HG03457 (cell line): Measurements from ENCODE around the gene CDYL.
"Not testable (repeated sequence)": the region's sequence is repeated elsewhere in the genome, so short reads cannot be mapped to it uniquely, and the experiment has no call there.

ENCODE experiments used
- ATAC-seq: cut with Tn5 transposase; IDR thresholded peaks from one replicate; pipeline ENCODE4 v1.9.1; 2021; ENCODE audit warnings: moderate number of reproducible peaks; ENCODE audit not compliant: unreplicated experiment

The CDYL gene

DNA sequence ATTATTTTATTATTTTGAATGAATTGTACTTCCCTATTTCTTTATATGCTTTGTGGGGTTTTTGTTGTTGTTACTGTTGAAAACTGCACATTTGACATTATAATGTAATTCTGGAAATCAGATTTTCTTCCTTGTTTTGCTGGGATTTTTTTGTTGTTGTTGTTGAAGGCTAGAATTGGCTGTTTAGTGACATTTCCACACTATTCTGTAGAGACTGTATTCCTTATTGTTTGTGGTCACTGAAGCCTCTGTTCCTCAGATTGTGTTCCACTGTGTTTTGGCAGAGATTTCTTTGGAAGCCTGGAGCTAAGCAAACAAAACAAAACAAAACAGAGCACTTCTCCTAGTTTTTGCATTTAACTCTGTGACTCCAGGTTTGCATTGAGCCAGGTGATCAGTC, 52.9 kb downstream of the CDYL start:
- ATAC-seq, result no peak

GRCh38 chr6:4835540-4835939, 59.3 kb downstream of the CDYL start:
- ATAC-seq, result not testable (repeated sequence)

GRCh38 chr6:4840169-4840568, 64.0 kb downstream of the CDYL start:
- ATAC-seq, result no peak

- ATAC-seq, result no peak
Measured at GRCh38 chr6:4844108-4844507, 67.9 kb downstream of the CDYL start.

- ATAC-seq, result no peak
Measured at GRCh38 chr6:4846387-4846786, 70.2 kb downstream of the CDYL start.

DNA sequence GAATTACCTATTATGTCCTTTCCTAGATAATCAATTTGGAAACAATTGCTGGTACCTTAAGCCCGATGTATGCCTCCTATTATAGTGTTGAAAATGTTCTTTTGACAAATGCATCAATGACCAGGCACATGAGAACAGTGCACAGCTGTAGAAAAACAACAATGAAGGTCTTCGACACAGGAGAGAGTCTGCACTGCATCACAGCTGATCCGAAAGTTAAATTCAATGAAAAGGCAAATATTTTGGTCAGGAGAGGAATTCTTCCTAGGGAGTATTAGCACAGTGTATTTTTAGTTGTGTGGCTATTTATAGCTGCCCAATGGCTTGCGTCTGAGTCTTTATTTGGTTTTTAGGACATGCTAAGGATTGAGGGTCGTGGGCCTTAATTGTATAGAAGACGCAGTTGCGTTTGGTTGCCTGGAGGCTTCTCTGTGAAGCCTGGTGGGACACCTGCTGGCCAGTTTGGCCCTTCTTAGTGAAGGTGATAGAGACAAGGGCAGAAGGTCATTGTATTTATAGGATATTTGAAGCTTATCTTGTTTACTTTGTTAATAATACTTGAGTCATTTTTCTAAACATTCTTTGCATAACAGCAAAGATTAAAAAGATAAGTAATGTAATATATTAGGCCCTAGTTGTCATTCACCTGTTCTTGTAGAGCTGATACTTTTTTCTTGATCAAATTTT, 72.3 kb downstream of the CDYL start:
- no peak for ATAC-seq

DNA sequence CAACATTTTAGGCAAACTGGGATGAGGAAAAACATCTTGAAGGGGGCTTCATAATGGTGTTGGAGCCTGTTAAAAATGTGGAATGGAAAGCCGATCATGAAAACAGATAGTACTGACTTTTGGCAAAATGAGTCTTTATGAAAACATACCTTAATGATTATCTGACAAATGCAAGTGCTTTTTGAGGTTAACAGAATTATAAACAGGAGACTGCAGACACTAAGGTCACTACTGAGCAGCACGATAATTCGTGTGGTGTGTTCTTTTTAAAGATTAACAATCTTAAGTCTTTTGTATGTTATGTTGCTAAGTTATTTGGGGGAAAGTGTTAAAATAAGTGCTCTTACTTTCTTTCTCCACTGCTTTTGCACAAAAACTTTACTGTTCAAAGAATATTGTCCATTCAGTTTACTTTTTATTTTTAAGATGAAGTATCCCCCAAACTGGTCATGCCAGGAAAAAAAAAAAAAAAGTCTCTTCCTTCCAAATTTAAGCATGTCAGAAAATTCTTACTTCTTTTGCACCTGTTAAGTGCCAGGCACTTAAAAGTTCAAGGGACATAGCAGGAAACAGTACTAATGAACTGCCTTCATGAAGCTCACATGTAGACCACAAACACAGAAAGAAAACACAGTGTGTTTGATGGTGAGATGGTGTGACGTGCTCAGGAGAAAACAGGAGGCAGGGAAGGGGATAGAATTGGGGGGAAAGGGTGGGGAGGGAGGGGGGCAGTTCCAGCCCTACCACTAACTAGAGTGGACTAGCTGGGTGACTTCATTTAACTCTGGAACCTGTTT, 73.2 kb downstream of the CDYL start:
- no peak for ATAC-seq

GRCh38 chr6:4851035-4851434, 74.8 kb downstream of the CDYL start:
- no peak for ATAC-seq

- ATAC-seq, result not testable (repeated sequence)
Measured at GRCh38 chr6:4852186-4852585, 76.0 kb downstream of the CDYL start.

DNA sequence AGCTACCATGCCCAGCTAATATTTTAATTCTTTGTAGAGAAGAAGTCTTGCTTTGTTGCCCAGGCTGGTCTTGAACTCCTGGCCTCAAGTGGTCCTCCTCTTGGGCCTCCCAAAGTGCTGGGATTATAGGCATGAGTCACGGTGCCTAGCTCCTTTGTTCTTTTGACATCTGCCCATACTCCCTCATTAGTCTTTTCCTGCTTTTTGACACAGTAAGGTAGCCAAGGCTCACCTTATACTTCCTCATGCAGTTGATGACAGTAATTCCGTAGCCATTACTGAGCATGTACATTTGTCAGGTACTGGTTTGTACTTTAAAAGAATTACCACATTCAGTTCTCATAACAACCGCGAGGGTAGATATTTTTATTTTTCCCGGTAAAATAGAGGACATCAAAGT, 76.7 kb downstream of the CDYL start:
- no peak for ATAC-seq

- ATAC-seq, result no peak
Measured at GRCh38 chr6:4853349-4853748, 77.1 kb downstream of the CDYL start.

DNA sequence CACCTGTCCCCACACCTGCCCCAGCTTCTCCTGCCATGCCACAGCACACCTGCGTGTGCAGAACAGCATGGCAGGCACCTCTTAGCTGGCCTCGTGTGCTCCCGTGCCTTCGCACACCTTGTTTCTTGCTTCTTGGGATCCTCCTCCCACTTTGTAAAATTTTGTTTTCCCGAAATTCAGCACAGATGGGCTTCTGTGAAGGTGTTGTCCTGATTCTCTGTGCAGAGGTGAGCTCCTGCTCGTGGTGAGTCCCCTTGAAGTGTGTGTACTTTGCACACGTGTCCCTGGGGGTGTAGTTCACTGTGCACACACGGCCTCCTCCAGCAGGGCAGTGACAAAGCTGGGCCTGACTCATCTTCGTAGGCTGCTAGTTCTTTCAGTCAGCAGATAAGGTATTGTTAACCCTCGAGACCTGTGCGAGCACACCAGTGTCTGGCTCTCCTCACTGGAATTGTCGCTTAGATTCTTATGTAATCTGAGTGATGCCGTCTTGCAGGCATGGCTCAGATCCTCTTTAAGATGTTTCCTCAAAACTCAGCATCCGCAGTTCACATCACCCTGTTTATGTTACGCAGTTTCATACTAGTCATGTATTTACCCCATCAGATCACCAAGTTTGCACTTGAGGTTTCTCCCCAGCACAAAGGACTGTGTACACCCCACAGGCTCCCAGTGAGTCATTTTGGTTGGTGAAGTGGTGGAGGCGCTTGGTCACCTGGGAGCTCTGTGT, 77.7 kb downstream of the CDYL start:
- no peak for ATAC-seq

GRCh38 chr6:4856785-4857184, 80.6 kb downstream of the CDYL start:
- no peak for ATAC-seq

DNA sequence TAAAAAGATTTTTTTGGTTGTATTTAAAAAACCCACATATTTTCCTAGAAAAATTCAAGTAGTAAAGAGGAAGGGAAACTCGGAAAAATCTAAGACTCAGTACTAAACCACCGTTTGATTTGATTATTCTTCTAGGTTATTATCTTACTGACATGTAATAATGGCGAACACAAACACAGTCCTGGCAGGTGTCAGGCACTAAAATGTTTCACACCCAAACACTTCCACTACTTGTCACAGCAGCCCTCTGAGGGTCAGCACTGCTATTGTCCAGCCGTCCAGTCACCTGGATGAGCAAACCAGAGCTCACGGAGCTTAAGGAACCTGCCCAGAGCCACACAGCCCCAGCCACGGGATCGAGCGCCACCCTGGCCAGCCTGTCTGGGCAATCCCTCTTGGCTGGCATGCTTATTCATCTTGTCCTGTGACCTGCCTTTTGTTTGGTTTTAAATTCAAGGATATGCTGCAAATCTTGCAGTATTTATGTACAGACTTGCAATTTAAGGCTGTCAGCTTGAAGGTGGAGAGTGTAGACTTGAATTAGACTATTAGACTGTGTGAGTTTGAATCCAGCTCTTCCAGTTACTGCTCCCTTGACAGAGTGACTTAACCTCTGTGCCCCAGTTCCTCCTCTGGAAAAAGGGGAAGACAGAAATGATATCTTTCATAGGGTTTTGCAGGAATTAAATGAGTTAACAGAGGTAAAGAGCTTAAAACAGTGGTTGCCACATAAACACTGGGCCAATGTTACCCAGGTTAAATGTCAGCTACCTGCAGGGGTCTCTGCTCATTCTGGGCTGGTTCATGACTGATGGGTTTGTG, 82.2 kb downstream of the CDYL start:
- ATAC-seq, result no peak

DNA sequence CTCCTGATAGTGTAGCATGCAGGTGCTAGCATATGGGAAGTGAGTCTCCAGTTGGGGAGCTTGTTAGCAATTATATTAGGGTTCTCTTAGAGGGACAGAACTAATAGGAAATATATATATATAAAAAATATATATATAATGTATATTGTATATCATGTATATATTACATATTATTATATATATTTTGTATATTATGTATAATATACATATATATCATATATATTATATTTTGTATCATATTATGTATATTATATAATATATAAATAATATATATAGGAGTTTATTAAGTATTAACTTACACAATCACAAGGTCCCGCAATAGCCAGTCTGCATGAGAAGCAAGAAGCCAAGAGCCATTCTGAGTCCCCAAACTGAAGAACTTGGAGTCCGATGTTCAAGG, 84.2 kb downstream of the CDYL start:
- ATAC-seq, result no peak

DNA sequence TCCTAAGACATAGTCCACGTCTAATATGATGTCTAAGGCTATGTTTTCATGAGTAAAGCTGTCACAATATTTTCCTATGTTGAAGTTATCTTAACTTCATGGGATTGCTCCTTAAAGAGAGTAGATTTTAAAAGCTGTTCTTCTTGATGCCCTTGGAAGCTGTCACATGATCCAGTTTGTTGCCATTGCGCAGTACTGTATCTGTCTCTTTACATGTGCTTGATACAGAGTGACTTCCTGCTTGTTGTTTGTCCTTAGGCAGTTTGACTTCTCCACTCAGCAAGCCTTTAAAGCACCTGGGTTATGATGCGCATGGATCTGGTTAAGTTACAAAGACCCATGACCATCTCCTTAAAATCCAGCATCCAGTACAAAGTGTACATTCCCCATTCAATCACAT, 85.4 kb downstream of the CDYL start:
- no peak for ATAC-seq

DNA sequence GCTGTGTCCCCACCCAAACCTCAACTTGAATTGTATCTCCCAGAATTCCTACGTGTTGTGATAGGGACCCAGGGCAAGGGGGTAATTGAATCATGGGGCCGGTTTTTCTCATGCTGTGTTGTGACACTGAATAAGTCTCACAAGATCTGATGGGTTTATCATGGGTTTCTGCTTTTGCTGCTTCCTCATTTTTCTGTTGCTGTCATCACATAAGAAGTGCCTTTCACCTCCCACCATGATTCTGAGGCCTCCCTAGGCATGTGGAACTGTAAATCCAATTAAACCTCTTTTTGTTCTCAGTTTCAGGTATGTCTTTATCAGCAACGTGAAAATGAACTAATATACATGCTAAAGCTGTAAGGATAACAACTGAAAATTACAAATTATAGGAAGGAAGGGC, 88.3 kb downstream of the CDYL start:
- ATAC-seq, result no peak

- ATAC-seq, result not testable (repeated sequence)
Measured at GRCh38 chr6:4865006-4865405, 88.8 kb downstream of the CDYL start.

DNA sequence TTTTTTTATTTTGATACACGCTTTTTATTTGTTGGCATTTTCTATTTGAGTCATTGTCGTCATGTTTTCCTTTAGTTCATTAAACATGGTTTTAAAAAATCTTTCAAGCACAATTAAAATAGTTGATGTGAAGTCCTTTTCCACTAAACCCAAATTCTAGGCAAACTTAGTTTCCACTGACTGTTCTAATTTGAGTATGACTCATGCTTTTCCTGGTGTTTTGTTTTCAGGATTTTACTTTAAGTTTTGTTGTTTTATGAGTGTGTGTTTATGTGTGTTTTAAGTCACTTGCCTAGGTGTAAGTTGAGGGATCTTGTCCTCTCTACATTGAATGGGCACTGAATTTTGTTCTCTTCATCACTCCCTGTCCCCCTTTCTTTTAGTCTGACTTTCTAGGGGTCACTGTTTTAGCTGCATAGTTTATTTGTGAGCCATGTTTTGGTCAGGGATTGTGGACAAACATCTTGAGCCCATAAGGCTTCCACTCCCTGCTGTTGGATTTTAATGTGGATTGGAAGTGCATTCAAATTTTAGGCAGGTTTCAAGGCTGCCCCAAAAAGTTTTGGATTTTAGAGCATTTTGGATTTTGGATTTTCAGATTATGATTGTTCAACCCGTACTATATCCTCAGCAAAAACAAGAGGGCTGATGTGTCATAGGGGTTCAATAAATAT, 94.8 kb downstream of the CDYL start:
- no peak for ATAC-seq

DNA sequence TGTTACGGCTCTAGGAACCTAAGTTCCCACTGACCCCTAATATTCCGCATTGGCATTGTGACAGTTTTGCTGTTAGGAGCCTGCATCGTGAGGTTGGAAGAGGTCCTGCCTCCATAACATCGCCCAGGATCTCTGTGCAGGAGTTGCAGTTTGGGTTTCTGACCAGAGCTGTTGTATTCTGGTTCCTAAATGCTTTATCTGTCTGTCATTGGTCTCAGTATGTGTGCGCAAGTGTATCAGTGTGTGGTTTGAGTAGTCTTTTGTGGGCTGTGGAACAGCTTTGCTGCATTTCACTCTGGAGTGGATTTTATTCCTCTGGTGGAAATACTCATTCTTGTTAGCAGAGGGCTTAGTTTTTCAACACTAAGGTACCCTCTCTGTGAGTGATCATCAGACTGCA, 95.6 kb downstream of the CDYL start:
- no peak for ATAC-seq
